Stimulated activated CD8-positive, alpha-beta memory T cell treated with anti-CD3 and anti-CD28 coated beads, Interleukin-12 subunit alpha, Interleukin-12 subunit beta, amount 100 ng/mL, for 1 hour (primary cell): ENCODE results near the gene RPH3AL.
"Not testable (repeated sequence)": the region's sequence is repeated elsewhere in the genome, so short reads cannot be mapped to it uniquely, and the experiment has no call there.

Experiments
- DNase-seq: peaks from one replicate; pipeline ENCODE4 v3.0.0-alpha.2; 2020; ENCODE audit warnings: low read depth

RPH3AL gene

GRCh38 chr17:260944-261343 is 91.7 kb downstream of the RPH3AL start:
- no peak for DNase-seq

DNA sequence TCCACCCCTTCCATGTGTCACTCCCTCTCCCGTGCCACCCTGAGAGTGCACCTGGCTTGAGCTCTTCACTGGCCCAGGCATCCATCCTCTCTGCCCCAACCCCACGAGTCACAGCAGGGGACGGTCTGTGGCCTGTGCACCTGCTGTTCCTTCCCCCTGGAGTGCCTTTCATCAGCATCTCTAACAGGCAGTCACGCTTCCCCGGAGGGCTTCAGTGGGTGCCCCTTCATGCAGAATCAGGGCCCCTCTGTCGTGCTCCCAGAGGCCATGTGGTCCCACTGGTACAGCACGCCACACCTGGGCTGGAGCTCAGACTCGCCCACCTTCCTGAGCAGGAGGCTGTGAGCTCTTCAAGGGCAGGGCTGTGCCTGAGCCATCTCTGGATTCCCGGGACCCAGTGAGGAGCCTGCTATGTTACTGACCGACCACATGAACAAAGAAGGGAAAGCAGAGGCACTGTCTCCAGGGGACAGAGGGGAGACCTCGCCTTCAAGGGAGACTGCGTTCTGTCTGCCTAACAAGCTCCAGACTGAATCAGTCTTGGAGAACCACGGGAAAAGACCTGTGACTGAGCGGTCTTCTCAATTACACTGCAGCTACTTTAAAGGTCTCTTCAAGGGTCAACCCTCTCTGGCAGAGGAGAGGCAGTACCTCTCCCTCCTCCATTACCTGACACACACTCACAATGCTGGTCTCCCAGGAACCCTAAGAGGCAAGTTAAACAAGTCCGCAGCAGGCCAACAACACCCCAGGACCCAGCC is 92.4 kb downstream of the RPH3AL start:
- DNase-seq: no peak

DNA sequence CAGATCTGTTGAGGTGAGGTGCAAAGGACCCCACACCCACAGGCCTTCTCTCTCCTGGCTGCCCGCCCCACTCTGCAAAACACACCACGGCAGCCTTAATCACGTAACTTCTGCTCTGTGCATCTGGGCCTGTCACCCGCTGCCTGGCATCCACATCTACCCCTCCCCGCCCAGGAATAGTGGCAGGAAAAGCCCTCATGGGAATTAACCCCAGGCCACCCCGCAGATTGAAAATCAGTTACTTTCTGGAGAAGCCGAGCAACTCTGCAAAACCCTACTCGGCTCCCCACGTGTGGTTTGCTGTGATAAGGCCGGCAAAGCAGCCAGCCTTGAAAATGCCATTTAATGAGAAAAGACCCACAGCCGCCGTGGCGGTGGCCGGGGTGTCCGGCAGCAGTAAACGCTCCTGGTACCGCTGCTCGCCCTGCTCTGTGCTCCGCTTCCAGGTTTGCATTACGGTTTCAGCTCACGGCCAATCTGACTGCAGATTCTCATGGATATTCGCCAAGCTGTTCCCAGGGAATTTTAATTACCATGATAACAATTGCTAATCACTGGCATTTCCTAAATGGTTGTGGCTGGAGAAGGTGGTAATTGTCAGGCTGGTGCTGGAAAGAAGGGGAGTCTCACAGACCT is 93.1 kb downstream of the RPH3AL start:
- no peak for DNase-seq

GRCh38 chr17:258906-259305 is 93.7 kb downstream of the RPH3AL start:
- no peak for DNase-seq

GRCh38 chr17:258045-258734 is 94.4 kb downstream of the RPH3AL start:
- DNase-seq: no peak

GRCh38 chr17:253091-253846 is 99.3 kb downstream of the RPH3AL start:
- no peak for DNase-seq

DNA sequence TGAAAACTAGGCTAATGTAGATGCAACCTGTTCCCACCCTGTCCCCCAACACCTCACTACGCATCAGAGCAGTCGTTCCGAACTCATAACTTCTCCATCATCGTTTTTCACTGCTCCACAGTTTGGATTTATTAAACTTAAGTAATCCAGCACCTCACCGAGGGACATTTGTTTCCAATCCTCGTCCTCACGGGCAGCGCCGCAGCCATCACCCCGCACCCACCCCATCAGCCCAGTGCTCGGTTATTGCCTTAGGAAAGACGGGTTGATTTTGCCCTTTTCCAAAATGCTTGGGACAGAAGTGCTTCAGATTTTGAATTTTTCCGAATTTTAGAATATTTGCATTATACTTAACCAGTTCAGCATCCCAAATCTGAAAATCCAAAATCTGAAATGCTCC is 100.2 kb downstream of the RPH3AL start:
- DNase-seq: no peak

DNA sequence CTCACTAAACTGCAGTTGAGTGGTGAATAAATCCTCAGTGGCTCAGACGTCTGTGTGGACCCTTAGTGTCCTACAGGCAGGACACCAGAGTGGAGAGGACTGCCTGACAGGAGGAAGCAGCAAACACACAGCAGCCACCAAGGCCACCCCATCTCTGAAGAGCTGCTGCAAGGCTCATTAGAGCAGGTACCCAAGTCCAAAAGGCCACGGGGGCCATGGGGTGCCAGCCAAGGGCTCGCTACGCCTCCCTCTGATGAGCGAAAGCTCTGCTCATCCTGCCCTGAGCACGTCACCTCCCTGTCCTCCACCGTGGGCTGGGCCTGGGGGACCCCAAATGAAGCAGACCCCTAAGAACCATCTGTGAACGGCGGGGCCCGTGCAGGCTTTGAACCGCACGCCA is 101.1 kb downstream of the RPH3AL start:
- DNase-seq: no peak

- DNase-seq: no peak
Observed at GRCh38 chr17:250487-251300, 101.9 kb downstream of the RPH3AL start.

GRCh38 chr17:249236-249993 is 103.2 kb downstream of the RPH3AL start:
- no peak for DNase-seq

DNA sequence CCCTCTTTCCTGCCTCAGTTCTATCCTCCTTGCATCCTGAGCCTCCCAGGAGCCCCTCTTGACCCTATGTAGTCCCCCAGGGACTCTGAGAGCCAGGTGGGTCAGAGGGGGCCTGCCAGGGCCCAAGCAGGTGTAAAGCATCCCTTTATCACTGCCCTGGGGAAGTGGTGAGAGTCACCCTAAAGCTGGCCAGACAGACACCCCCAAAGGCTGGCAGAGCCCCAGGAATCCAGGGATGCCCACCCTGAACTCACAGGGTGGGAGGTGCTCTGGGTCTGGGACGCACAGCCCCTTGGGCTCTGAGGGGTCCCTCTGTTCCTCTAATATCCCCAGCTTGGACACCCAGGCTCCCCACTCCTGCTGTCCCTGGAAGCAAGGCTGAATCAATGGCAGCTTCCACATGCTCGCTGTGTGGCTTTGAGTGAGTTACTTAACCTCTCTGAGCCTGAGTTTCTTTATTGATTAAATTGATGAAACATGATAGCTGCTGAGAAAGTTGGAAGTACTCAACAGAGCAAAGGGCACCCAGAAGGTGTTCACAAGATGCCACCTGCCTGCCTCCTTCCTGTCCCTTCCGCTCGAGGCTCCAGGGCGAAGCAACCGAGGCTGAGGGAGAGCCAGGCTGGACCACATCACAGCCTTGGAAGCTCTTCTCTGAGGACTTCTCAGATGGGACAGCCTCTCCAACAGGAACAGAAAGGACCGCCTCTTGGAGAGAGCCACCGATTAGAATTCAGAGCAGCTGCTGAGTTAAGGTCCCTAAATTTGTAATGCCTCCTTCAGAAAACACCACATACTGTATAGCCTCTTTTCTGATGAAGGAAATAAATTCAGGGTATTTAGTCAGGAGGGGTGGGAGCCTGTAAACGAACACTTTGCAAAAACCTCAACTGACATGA is 104.0 kb downstream of the RPH3AL start:
- DNase-seq: no peak

- no peak for DNase-seq
Observed at GRCh38 chr17:247767-248166, 104.8 kb downstream of the RPH3AL start.

DNA sequence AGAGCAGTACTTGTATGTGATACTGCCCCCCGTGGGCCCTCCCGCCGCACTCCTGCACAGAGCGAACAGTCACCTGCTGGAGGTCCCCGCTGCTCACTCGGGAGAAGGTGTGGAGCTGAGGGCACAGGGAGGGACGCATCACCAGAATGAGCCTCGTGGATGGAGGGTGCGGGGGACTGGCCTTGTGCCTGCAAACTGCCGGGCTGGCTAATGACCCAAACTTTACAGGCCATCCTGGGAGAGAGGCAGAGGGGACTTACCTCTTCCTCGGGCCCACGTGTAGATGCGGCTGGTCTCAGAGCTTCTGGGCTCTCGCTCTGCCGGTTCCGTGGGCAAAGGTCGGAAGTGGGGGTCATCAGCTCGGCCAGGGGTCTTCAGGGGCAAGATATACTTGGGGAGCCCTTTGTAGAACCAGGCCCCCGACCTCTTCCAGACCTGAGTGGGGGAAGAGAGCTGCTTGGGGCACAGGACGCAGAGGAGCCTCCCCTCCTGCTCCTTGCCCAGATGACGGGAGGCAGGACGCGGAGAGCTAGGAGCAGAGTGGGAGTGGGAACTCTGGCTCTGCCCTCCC is 105.7 kb downstream of the RPH3AL start:
- no peak for DNase-seq

DNA sequence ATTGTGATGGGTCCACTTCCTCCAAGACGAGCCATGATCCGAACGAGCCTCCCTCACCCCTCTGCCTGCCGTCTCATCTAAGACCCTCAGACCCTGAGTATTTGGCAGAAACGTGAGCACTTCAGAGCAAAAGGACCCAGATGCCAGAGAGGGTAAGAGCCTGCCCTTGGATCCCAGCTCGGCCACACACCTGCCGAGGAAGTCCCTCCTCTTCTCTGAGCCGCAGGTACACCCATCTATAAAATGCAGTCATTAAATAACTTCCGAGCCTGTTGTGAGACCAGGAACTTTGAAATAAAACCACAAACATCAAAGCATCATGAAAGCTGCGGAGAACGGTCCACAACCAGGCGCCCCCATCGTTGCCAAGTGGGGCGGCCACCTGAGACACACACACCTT is 106.4 kb downstream of the RPH3AL start:
- no peak for DNase-seq

- DNase-seq: no peak
Observed at GRCh38 chr17:245611-246010, 107.0 kb downstream of the RPH3AL start.

DNA sequence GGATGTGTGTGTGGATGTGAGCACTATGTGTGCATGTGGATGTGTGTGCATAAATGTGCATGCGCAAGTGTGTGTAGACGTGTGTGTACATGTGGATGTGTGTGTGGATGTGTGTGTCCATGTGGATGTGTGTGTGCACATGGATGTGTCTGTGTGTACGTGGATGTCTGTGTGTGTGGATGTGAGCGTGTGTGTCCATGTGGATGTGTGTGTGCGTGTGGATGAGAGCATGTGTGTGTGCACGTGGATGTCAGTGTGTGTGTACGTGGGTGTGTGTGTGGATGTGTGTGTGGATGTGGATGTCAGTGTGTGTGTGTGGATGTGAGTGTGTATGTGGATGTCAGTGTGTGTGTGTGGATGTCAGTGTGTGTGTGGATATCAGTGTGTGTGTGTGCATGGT is 107.6 kb downstream of the RPH3AL start:
- DNase-seq: no peak

GRCh38 chr17:243924-244323 is 108.7 kb downstream of the RPH3AL start:
- DNase-seq: not testable (repeated sequence)

DNA sequence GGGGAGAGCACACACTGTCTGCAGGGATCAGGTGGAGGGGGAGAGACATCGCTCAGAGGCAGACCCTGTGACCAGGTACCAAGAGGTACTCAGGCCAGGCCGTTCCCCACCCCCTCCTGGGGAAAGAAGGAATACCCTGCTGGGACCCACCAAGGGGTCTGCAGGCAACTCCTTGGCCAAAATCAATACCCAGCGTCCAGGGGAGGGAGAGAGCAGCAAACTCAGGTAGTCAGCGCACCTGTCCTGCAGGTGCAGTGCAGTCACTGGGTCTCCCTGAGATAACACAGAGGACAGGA is 113.7 kb downstream of the RPH3AL start:
- DNase-seq: no peak

DNA sequence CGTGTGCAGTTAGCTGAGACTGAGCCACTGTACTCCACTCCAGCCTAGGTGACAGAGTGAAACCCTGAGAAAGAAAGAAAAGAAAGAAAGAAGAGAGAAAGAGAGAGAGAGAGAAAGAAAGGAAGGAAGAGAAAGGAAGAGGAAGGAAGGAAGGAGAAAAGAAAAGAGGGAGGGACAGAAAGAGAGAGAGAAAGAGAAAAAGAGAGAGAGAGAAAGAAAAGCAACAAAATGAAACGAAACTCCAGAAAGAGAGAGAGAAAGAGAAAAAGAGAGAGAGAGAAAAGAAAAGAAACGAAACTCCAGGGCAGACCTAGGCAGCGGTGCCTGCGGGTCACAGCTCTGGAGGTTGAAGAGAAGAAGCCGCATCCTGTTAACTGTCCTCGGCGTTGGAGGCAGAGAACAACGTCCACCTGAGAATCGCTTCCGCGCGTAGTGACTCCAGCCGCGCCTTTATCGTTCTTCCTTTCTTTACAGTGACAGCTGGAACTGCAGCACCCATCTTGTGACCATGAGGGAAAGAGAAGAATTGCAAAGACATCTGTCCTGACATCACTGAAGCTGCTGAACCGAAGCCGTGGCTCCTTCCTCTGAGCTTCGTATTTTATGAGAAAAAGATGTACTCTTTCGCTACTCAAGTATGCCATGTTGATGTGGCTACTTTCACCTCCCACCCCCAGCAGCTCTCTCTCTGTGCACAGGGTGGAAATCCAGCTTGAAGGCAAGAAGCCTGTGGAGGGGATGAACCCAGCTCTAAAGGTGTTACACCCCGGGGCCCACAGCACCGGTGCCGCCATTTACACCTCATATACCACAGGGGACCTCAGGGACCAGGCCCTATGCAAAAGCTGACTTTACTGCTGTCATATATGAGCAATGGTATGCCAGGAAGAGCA is 114.3 kb downstream of the RPH3AL start:
- no peak for DNase-seq
